HG03342 (cell line): ENCODE data around the gene BRIP1.
"Not testable (repeated sequence)": the region's sequence is repeated elsewhere in the genome, so short reads cannot be mapped to it uniquely, and the experiment has no call there.

Experiments used
- ATAC-seq: cut with Tn5 transposase; IDR thresholded peaks from one replicate; pipeline ENCODE4 v1.9.1; 2021; ENCODE audit warnings: mild to moderate bottlenecking, moderate library complexity; ENCODE audit not compliant: unreplicated experiment

Gene BRIP1

DNA sequence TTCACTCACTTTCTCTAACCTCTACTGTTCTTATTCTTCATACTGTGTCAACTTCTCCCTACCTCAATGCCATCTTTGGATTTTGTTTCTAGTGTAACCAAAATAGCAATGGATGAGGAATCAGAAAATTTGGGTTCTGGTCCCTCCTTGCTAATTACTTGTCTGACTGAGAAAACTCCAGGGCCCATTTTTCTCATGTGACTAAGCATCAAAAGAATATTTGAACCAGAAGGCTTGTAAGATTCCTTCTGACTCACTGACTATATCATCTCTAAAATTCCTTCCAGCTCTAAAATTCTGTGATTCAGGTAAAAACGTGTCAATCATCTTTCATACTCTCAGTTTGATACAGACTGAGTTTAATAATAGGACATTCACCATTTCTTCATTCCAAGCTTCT lies 57.9 kb downstream of the BRIP1 start:
- ATAC-seq, result no peak

DNA sequence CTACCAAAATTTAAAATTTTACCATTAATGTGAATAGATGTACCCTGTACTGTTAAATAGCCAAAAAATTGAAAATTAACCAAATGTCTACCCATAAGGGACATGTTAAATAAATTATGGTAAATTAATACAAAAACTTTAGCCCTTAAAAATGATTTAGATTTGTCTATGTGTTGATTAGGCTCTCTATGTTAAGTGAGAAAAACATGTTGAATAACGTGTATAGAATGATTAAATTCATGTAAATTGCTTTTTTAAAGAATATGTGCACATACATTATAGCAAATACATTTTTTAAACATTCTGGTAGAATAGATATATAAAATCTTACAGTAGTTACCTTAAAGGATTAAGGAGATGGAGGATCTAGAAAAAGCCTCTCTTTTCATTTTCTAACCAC lies 59.5 kb downstream of the BRIP1 start:
- ATAC-seq, result no peak

DNA sequence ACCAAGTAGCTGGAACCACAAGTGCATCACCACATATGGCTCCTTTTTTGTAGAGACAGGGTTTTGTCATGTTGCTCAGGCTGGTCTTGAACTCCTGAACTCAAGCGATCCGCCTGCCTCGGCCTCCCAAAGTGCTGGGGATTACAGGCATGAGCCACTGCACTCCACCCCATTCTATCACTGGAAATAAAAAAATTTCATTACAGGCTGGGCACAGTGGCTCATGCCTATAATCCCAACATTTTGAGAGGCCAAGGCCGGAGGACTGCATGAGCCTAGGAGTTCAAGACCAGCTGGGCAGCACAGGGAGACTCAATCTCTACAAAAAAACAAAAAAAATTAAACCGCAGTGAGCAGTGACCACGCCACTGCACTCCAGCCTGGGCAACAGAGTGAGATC lies 60.1 kb downstream of the BRIP1 start:
- ATAC-seq, result no peak

DNA sequence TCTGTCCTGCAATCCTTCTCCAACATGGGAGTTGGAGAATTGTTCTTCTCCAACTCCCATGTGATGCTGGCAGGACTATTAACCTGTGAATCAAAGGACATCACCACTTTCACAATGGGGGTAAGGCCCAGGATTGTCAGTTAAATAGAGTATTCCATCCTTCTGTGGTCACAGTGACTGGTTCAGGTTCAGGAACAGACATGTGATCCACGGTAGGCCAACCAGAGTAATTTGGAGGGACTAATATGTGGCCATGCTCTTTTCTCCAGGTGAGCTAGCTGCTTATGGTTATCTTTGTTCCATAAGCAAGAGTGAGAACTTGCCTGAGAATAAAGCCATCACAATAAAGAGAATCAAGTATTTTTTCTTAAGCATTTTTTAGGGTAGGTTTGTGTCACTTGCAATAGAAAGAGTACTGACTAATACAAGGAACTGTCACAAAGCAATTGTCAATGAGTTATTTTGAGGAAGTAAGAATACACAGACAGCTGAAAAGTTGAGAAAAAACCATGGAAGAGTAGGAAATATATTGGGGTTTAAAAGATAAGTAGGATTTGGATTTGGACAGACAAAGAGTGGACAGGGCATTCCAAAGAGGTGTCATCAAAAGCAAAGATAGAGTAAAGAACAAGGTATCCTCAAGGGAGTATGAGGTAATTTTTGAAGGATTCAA lies 63.4 kb downstream of the BRIP1 start:
- ATAC-seq, result no peak

DNA sequence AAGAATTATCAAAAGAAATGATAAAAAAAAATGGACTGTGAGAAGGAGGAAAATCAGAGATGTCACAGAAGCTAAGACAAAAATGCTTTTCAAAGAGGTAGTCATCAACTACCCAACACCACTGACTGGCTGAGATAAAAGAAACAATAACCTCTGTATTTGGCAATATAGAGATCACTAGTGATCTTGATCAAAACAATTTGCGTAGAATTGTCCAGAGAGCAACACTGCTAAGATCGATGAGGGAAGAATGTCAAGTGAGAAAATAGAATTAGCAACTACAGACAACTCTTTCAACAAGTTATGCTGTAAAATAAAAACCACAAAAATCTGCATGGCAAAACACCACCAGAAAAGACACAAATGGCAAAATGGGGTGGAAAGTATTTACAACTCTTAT lies 66.0 kb downstream of the BRIP1 start:
- no peak for ATAC-seq

DNA sequence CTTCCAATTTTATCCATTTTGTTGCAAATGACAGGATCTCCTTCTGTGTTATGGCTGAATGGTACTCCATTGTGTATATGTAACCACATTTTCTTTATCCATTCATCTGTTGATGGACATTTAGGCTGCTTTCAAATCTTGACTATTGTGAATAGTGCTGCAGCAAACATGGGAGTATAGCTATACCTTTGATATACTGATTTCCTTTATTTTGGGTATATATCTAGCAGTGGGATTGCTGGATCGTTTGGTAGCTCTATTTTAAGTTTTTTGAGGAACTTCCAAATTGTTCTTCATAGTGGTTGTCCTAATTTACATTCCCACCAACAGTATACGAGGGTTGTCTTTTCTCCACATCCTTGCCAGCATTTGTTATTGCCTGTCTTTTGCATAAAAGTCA lies 67.8 kb downstream of the BRIP1 start:
- ATAC-seq, result no peak

DNA sequence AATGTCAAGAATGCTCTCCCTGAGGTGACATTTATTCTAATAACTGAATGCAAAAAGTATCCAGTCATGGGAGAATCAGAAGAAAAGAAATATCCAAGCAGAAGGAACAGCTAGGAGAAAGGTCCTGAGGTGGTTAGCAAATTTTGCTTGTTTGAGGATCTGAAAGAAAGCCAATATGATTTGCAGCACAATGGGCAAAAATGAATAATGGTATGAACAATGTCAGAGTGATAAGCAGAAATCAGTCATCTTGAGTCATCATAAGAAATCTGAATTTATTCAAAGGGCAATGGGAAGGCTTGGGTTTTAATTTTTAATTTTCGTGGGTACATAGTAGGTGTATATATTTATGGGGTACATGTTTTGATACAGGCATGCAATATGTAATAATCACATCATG lies 68.5 kb downstream of the BRIP1 start:
- no peak for ATAC-seq

DNA sequence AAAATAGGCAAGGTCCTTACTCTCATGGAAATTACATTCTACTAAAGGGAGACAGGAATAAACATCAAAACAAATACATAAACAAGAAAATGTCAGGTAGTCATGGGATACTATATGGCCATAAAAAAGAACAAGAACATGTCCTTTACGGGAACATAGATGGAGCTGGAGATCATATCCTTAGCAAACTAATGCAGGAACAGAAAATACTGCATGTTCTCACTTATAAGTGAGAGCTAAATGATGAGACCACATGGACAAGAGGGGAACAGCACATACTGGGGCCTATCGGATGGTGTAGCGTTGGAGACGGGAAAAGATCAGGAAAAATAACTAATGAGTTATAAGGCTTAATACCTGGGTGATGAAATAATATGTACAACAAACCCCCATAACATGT lies 69.1 kb downstream of the BRIP1 start:
- ATAC-seq, result no peak

DNA sequence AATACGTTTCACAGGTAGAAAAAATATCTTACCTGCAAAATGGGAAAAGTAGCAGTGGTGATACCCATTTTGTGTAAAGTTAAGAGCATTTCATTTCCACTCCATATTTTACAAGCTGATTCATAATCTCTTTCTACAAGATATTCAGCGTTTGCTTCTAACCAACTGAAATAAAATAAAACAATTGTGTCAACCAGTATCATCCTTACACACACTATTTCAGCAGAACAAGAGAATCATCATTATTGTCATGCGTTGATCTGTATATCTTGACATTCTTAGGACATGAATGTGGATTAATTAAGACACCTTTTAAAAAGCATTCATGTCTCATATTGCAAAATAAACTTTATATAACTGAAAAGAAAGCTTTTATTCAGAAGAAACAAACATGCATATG lies 69.8 kb downstream of the BRIP1 start:
- no peak for ATAC-seq

DNA sequence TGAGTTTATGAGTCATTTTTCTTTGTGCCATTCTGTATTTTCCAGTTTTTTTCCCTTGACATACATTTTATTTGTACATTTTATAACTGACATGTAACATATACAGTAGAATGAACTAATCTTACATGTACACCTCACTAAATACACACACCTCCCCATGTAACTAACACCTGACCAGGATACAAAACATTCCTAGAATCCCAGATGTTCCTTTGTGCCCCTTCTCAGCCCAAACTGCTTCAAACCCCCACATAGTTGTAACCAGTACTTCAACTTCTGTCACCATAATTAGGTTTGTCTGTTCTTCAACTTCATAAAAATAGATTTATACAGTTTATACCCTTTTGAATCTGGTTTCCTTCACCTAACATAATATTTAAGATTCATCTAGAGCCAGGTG lies 73.5 kb downstream of the BRIP1 start:
- ATAC-seq, result no peak

DNA sequence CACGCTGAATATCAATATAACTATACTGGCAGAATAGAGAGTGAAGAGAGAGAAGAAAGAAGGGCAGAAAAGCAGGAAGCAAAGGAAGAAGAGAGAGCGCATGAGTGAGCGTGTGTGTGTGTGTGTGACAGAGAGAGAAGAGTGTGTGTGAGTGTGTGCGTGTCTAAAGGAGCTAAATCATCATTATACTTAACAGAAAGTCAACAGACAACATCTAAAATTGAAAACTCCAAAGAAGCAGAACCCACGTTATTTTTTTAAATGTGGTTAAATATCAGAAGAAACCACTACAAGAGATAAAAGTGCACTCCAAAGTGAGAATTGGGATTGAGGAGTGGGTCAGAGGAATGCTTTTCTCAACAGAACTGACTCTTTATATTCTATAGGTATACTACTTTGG lies 77.2 kb downstream of the BRIP1 start:
- no peak for ATAC-seq

DNA sequence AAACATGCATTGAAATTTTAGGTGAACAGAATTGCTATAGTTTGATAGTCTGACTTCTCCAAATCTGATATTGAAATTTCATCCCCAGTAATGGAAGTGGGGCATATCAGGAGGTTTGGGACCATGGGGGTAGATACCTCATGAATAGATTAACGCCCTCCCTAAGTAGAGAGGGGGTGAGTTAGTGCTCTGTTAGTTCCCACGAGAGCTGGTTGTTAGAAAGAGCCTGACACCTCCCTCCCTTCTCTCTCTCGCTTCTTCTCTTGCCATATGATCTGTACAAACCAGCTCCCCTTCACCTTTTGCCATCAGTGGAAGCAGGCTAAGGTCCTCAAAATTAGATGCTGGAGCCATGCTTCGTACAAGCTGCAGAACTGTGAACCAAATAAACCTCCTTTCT lies 78.8 kb downstream of the BRIP1 start:
- no peak for ATAC-seq

DNA sequence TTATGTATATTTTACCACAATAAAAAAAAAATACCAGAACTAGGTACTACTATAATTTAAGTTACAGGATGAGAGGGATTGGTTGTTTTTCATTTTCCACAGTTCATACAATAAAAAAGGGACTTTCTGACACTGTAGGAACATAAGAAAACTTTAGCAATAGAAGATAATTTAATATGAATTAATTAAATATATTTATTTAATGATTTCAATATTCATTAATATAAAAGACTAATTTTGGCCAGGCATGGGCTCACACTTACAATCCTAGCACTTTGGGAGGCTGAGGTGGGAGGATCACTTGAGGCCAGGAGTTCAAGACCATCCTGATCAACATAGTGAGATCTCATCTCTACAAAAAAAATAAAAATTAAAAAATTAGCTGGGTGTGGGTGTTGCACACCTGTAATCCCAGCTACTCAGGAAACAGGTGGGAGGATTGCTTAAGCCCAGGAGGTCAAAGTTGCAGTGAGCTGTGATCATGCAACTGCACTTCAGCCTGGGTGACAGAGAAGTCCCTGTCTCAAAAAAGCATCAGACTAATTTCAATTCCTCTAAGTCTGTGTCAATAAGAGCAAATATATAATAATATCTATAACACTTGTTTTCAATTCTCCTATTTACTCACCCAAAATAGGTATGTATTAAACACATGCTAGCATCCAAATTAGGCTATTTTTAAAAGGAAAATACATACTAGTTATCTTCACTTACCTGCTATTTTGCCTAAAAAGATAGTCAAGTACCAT lies 79.6 kb downstream of the BRIP1 start:
- ATAC-seq, result no peak

DNA sequence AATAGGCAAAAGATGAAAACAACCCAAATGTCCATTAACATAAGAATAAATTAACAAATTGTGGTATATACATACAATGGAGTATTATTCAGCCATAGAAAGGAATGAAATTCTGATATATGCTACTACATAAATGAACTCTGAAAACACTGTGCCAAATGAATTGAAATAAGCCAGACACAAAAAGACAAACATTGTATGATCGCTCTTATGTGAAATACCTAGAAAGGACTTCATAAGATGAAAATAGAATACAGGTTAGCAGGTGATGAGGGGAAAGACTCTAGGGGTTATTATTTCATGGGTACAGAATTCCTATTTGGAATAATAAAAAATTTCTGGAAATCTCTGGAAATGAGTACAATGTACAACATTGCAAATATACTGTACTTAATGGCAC lies 80.2 kb downstream of the BRIP1 start:
- no peak for ATAC-seq

DNA sequence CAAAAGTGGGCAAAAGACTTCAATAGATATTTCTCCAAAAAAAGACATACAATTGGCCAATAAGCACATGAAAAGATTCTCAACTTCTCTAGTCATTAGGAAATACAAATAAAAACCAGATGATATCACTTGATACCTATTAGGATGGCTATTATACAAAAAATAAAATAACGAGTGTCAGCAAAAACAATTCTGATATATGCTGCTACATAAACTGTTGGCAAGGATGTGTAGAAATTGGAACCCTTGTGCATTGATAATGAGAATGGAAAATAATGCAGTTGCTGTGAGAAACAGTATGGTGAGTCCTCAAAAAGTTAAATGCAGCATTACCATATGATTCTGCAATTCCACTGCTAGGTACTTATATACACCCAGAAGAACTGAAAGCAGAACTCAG lies 80.6 kb downstream of the BRIP1 start:
- ATAC-seq, result no peak

DNA sequence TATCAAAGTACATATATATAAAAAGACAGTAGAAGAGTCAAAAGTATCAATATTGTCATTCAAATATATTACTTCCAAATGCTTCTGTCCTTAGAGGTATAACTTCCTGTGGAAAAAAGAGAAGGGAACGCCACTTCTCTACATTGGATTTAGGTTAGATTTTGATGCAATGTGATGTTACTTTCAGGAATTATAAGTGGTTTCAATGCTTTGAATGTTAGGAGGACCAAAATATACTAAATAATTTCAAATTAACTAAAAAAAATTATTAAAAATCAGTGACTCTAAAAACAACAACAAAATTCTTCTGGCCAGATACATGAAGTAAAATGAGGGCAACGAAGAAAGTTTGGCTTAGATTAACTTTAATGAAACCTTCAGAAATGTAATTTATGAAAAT lies 88.0 kb downstream of the BRIP1 start:
- no peak for ATAC-seq

DNA sequence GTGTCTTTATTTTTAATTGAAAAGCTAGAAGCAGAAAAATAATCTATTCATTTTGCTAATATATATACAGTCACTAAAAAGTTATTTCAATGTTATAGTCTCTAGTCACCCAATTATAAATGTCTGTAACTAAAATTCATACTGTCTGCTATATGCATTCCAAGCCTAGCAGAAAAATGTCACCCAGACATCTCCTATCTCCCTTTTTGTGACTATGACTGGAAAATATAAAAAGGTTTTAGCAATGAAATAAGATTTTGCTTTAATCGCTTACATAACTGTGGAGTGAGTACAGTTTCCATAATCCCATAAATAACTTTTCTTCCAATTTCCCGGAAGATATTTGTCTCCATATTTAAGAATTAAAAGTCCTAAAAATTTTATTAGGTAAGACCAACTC lies 88.6 kb downstream of the BRIP1 start:
- ATAC-seq, result no peak

DNA sequence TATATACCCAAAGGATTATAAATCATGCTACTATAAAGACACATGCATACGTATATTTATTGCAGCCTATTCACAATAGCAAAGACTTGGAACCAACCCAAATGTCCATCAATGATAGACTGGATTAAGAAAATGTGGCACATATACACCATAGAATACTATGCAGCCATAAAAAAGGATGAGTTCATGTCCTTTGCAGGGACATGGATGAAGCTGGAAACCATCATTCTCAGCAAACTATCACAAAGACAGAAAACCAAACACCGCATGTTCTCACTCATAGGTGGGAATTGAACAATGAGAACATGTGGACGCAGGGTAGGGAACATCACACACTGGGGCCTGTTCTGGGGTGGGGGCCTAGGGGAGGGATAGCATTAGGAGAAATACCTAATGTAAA lies 89.2 kb downstream of the BRIP1 start:
- ATAC-seq, result not testable (repeated sequence)

DNA sequence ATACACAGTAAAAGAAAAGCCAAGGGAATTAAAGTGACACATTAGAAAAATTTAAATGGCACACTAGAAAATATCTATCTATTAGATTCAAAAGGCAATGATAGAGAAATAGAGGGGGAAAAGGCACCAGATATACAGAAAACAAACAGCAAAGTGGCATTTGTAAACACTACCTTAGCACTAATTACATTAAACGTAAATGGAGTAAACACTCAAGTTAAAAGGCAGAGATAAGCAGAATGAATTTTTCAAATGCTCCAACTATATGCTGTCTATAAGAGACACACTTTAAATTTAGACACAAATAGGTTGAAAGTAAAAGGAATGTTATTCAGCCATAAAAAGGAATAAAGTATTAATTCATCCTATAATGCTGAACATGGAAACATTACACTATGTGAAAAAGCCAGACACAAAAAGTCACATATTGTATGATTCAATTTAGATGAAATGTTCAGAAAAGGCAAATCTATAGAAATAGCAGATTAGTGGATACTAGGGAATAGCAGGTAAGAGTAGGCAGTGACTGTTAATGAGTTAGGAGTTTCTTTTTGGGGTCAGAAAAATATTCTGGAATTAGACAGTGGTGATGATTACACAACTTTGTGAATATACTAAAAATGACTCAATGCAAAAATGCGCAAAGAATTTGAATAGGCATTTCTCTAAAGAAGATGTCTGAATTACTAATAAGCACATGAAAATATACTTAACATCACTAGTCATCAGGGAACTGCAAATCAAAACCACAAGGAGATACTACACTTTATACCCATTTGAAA lies 92.4 kb downstream of the BRIP1 start:
- ATAC-seq, result no peak

DNA sequence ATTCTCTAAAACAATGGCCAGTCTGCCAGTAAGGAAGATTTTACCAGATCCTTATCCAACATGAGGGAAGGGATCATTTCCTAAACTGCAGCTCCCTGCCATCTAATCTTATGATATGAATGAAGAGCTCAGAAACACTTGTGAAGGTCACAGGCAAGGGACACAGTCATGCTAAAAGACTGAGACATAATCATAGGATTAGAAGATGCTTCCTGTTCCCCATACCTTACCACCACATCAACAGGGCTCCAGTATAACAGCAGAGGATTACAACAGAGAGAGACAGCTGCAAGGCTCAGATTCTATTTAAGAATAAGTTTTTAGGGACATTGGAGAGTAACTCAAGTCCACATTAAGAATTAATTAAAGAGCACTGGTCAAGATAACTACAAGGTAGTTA lies 93.3 kb downstream of the BRIP1 start:
- ATAC-seq, result no peak

DNA sequence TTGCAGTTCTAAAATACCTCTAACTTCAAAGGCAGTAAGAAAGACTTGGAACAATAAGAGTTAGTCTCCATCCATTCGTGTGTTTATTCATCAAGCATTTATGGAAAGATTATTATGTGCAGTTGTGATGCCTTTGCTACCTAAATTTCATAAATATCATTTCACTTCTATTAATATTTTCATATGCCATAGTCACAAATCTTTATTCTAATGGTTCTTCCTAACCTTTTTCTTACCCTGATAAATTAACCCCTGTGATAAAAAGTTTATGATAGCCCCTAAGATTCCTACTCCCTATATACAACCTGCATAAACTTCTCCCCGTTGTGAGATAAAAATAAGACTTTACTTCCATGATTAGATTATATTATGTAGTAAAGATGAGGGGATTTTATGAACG lies 94.9 kb downstream of the BRIP1 start:
- no peak for ATAC-seq

DNA sequence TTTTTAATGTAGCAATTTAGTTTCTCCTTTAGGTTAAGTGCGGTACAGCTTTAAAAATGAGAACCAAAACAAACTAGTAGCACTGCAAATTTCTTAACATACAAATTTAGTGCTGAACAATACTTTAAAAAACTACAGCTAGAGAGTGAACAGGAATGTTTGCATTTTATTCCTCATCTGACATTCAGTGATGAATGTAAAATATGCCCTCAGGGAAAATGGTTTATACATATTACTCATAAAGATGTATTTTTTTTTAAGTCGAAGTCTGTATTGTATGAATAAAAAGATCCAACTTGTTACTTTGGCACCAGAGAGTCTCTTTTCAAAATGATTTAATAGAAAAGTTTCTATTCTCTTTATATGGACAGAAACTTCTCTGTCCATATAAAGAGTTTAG lies 96.8 kb downstream of the BRIP1 start:
- ATAC-seq, result no peak
